Heart right ventricle (tissue), 16 donors: ENCODE results near the gene CCDC7. TPM values are rescaled to one million over a fixed set of nuclear protein-coding genes. Genes with fewer than 3 reads are reported as not detected.
"Not testable (repeated sequence)": the region's sequence is repeated elsewhere in the genome, so short reads cannot be mapped to it uniquely, and the experiment has no call there.

Source experiments
- ATAC-seq, 8 donors: fragments of 200-7000 bp; cut with Tn5 transposase; one replicate each; pipeline ENCODE4 v1.9.1; 2020; ENCODE audit warnings: mild to moderate bottlenecking in 8 of 8, moderate library complexity in 8 of 8, moderate number of reproducible peaks in 1 of 8
- DNase-seq, 2 donors: peaks; one replicate each; pipeline ENCODE4 v3.0.0-alpha.2; 2020
- H3K27ac ChIP-seq, 10 donors: fragments of 200-600 bp; sonication (generic) in 2 of 10; one replicate each; pipeline versions ENCODE4 v1.5.0 to v1.8.0; 2020 to 2022; ENCODE audit warnings: mild to moderate bottlenecking in 3 of 10
- H3K27me3 ChIP-seq, 7 donors: fragments of 200-600 bp; one replicate each; pipeline ENCODE4 v1.8.0; 2021 to 2022; ENCODE audit warnings: mild to moderate bottlenecking in 2 of 7
- H3K36me3 ChIP-seq, 9 donors: fragments of 200-600 bp; sonication (generic) in 1 of 9; one replicate each; pipeline versions ENCODE4 v1.5.0 to v1.8.0; 2020 to 2022; ENCODE audit warnings: mild to moderate bottlenecking in 2 of 9
- H3K4me1 ChIP-seq, 9 donors: fragments of 200-600 bp; sonication (generic) in 1 of 9; one replicate each; pipeline versions ENCODE4 v1.5.0 to v1.8.0; 2020 to 2022; ENCODE audit warnings: mild to moderate bottlenecking in 4 of 9
- H3K4me3 ChIP-seq, 10 donors: fragments of 200-600 bp; sonication (generic) in 2 of 10; one replicate each; pipeline versions ENCODE4 v1.5.0 to v1.8.0; 2020 to 2022; ENCODE audit warnings: mild to moderate bottlenecking in 7 of 10, moderate library complexity in 2 of 10
- H3K9me3 ChIP-seq, 11 donors: fragments of 200-600 bp in 10 of 11; sonication (generic) in 2 of 11; one replicate each; pipeline versions ENCODE4 v1.5.0 to v1.8.0; 2013 to 2022; ENCODE audit warnings: mild to moderate bottlenecking in 2 of 11, control low read depth in 1 of 11, moderate library complexity in 1 of 11
- WGBS, 2 donors: extraction: QIAGEN DNeasy Blood & Tissue Kit; methylation state at CpG; one replicate each; pipeline ENCODE4 v1.1.7; 2013; ENCODE audit warnings: inconsistent platforms in 1 of 2; 5-methylcytosine and 5-hydroxymethylcytosine counted together
- intact Hi-C, 10 donors: fragments of 100-400 bp; cut with DNase I; formaldehyde crosslinking; loops; one replicate each; pipeline versions ENCODE4 v1.11.1 to v1.14.2; 2022
- polyA plus RNA-seq, 2 donors: library from polyadenylated mRNA; stranded (reverse); fragments of 200-250 nt; gene quantifications; one replicate each; pipeline ENCODE4 v1.2.3, GENCODE V29; 2013
- total RNA-seq, 10 donors: library from RNA; stranded (reverse); fragmentation: NEBNext Ultra II Directional in 3 of 10; extraction: Animal tissue kit (Norgen Biotek cat#: 25700) in 3 of 10; gene quantifications; one replicate each; pipeline versions ENCODE4 v1.2.1 to v1.2.4, GENCODE V29; 2021 to 2023
- TF ChIP-seq, protein P1 (sequence below), 9 donors: fragments of 200-600 bp; sonication (generic) in 2 of 9; IDR thresholded peaks; one replicate each; pipeline versions ENCODE4 v1.5.0 to v1.8.0; 2021 to 2022; ENCODE audit warnings: antibody characterized with exemption in 9 of 9, mild to moderate bottlenecking in 5 of 9, moderate library complexity in 1 of 9
- donor health status: Arrhythmogenic right ventricular cardiomyopathy.
- donor health status: ischemic (EF 13 %, LVEDD 7.1; RV severe dilation, severe dysfunction).
- donor health status: healthy with polysubstance abuse.
- donor health status: DM: no; HTN: yes; CAD: no.
- donor health status: DM: no; HTN: no; CAD: no.
- donor health status: ischemic (EF 25% LVEDD 6.9; RV normal size, moderate dysfunction).
- donor health status: ischemic (EF 25% LVEDD 5.7; RV mildly dilated, moderate dysfunction).
- donor health status: healthy.
- donor health status: DM: yes; HTN: yes; CAD: no.
- donor health status: Ischemic cardiomyopathy.
- donor health status: ischemic (EF 35%, LVEDD 5.7; RV mildly dilated, moderate dysfunction).
- donor health status: nonischemic (EF 11% LVEDD 7.7; RV severe dilation, severe dysfunction).
- donor health status: DM: yes; HTN: yes; CAD: no.
- donor health status: PGD.
- donor health status: ischemic (EF 29% LVEDD 5.4; RV normal size, mild dysfunction).
- donor health status: nonischemic (EF 23%, LVEDD 6.1; RV moderate dilation, normal function).

CCDC7 gene
- total and polyA plus RNA-seq, 12 donors, result 0.96 to 34.1 (median 20.4) TPM

DNA sequence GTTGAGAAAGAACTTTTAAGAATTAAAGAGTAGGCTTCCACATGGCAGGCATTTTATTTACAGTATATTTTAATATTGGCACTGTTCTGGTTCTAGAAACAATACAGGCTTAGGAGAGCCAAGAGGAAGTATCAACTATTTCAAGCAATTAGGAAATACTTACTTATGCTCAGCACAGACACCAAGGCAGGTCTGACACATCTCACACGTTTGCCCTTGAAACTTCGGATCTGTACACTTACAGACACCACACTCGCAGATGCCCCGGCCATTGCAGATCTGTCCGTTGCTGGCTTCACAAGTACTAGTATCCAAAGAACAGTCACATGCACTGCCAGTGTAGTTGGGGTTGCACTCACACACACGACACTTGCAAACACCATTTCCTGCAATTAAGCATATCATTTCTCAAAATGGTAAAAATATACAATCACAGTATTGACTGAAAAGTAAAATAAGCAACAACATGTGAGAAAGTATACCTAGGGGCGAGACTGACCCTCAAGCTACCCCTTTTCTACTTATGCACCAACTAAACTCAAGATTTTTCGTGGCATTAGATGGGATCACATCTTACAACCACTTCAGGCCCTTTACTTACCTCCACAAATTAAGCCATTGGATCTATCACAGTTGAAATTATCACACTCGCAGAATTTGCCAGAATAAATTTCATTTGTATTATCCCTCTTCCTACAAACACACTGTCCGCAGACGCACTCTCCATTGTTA, 465.5 kb downstream of the CCDC7 start:
- ATAC-seq (peak in 6 of 8 donors; percentile 38 to 62 (median 46)), DNase-seq (no peak)
- Histone ChIP-seq H3K4me3 (no peak overlapping the region), H3K4me1 (peaks cover 0 to 20% (median 4%) of the 10 kb centered on the region in 9 donors), H3K27ac (peak overlapping the region in 1 of 10 donors; percentile 37), H3K36me3 (peaks cover 0 to 96% (median 33%) of the 10 kb centered on the region in 9 donors), H3K9me3 (peaks cover 0 to 2% (median 0%) of the 10 kb centered on the region in 11 donors), H3K27me3 (no peaks in the 10 kb centered on the region)
- TF ChIP-seq, protein P1, sequence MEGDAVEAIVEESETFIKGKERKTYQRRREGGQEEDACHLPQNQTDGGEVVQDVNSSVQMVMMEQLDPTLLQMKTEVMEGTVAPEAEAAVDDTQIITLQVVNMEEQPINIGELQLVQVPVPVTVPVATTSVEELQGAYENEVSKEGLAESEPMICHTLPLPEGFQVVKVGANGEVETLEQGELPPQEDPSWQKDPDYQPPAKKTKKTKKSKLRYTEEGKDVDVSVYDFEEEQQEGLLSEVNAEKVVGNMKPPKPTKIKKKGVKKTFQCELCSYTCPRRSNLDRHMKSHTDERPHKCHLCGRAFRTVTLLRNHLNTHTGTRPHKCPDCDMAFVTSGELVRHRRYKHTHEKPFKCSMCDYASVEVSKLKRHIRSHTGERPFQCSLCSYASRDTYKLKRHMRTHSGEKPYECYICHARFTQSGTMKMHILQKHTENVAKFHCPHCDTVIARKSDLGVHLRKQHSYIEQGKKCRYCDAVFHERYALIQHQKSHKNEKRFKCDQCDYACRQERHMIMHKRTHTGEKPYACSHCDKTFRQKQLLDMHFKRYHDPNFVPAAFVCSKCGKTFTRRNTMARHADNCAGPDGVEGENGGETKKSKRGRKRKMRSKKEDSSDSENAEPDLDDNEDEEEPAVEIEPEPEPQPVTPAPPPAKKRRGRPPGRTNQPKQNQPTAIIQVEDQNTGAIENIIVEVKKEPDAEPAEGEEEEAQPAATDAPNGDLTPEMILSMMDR (IDR thresholded peaks at IDR 0.05), result no peak
- 71 to 79% methylated on average over 11 of the region's 11 CpGs for WGBS, 2 donors
- intact Hi-C loops, result no loop called here

DNA sequence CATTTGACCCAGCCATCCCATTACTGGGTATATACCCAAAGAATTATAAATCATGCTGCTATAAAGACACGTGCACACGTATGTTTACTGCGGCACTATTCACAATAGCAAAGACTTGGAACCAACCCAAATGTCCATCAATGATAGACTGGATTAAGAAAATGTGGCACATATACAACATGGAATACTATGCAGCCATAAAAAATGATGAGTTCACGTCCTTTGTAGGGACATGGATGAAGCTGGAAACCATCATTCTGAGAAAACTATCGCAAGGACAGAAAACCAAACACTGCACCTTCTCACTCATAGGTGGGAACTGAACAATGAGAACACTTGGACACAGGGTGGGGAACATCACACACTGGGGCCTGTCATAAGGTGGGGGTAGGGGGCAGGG, 471.9 kb downstream of the CCDC7 start:
- H3K27me3 ChIP-seq, H3K9me3 ChIP-seq, ATAC-seq, H3K4me1 ChIP-seq, intact Hi-C loops, H3K4me3 ChIP-seq, DNase-seq, H3K27ac ChIP-seq: not testable (repeated sequence)
- 94 to 98% methylated on average over 2 to 4 of the region's 5 CpGs for WGBS, 2 donors
- peaks cover 0 to 92% (median 50%) of the 10 kb centered on the region in 9 donors for H3K36me3 ChIP-seq

DNA sequence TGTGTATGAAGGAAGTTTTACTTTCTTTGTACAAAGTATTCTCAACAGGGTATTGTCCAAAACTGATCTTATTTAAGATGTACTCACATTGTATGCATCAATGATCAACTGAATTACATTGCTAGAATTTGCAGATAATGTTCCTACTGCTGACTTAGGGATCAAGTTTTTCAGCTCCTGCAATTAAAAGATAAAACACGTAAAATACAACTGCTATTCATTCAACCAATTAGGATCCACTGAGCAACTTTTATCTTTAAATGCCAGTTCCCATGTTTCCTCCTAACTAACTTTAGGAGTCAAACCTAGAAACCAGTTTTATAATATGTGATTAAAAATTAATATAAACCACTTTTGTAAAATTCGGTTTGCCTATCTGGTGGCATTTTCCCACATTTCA, 476.2 kb downstream of the CCDC7 start:
- intact Hi-C loops, result no loop called here

DNA sequence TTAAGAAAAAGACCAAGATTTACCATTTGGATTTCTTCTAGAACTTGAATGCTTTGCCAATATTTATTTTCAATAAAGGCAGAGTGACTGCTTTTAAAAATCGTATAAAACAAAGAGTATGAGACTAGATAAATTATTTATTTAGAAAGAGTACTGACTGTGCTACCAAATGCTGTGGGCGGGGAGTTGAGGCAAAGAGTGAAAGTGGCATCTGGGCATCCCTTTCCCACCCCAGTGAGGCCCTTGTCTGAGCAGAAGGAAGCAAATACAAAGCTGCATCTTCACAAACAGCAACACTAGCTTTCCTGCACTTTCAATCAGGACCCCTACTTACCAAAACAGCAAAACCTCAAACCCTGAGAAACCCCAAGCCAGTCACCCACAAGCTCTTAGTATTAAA, 477.2 kb downstream of the CCDC7 start:
- H3K36me3 ChIP-seq, result peaks cover 0 to 100% (median 87%) of the 10 kb centered on the region in 9 donors
- TF ChIP-seq, protein P1 (IDR thresholded peaks at IDR 0.05), result no peak
- H3K9me3 ChIP-seq, result no peaks in the 10 kb centered on the region
- no peak overlapping the region for H3K27ac ChIP-seq
- DNase-seq (no peak), ATAC-seq (no peak)
- intact Hi-C loops, result no loop called here
- H3K27me3 ChIP-seq, result no peaks in the 10 kb centered on the region
- WGBS, 2 donors, result 71 to 77% methylated on average over 2 of the region's 2 CpGs
- no peak overlapping the region for H3K4me3 ChIP-seq
- H3K4me1 ChIP-seq, result peaks cover 0 to 11% (median 0%) of the 10 kb centered on the region in 9 donors

More for the DNA sequence above, 476.2 kb downstream of the CCDC7 start:
- 87 to 91% methylated on average over 2 of the region's 2 CpGs for WGBS, 2 donors
- Histone ChIP-seq H3K4me1 (peaks cover 0 to 11% (median 0%) of the 10 kb centered on the region in 9 donors), H3K4me3 (no peak overlapping the region), H3K27ac (no peak overlapping the region), H3K27me3 (no peaks in the 10 kb centered on the region), H3K9me3 (no peaks in the 10 kb centered on the region), H3K36me3 (peaks cover 0 to 100% (median 87%) of the 10 kb centered on the region in 9 donors)
- TF ChIP-seq, protein P1 (IDR thresholded peaks at IDR 0.05), result no peak
- no peak for ATAC-seq
- DNase-seq, result no peak

DNA sequence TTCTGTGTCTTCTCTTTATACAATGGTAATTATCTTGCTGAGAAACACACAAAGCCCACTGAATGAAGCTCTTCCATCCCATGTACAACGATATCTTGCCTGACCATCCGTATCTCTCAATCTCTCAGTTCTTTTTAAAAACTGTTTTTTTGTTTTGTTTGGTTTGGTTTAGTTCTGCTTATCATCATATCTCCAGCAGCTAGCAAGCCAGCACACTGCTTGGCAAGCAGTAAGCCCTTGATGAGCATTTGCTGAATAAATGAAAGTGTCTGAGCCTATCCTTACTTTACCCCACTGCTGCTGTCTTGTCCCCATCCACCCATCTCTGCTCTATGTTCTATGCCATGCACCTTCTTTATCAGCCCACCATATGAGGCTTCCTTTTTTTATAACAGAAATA, 477.9 kb downstream of the CCDC7 start:
- TF ChIP-seq, protein P1 (IDR thresholded peaks at IDR 0.05), result no peak
- intact Hi-C loops, result no loop called here
- Histone ChIP-seq H3K4me1 (peaks cover 0 to 17% (median 2%) of the 10 kb centered on the region in 9 donors), H3K27ac (no peak overlapping the region), H3K36me3 (peaks cover 0 to 100% (median 82%) of the 10 kb centered on the region in 9 donors), H3K4me3 (no peak overlapping the region), H3K9me3 (no peaks in the 10 kb centered on the region), H3K27me3 (no peaks in the 10 kb centered on the region)
- 86 to 89% methylated on average over 2 of the region's 2 CpGs for WGBS, 2 donors
- DNase-seq (no peak), ATAC-seq (no peak)
